Activated CD4-positive, alpha-beta T cell treated with anti-CD3 and anti-CD28 coated beads, Interleukin-2, Interleukin-4, amounts not matched to agents 100 ng/mL and 50 ng/mL, durations not matched to agents 16 hours and 8 hours (primary cell): ENCODE data around the gene COL4A1.

Experiments used
- DNase-seq: peaks from one replicate; pipeline ENCODE4 v3.0.0-alpha.2; 2020; ENCODE audit warnings: low spot score

COL4A1 gene

DNA sequence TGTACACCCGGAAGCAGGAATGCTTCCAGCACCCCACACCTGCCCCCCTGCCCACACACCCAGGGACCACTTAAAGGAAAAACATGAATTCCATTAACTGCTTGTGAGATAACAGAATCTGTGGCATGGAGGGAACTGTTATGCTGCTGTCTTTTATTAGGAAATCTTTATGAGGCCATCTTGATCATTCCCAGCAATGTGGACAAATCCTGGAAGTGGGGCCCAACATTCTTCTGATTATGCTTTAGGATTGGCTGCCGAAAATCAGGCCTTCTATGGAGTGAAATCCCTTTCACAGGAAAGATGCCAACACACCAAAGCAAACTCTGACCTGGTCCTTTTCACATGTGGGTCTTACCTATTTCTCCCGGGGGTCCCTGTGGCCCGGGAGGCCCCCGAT, 114.5 kb downstream of the COL4A1 start:
- no peak for DNase-seq

GRCh38 chr13:110187641-110188161, 119.3 kb downstream of the COL4A1 start:
- DNase-seq: no peak

GRCh38 chr13:110186231-110186855, 120.6 kb downstream of the COL4A1 start:
- DNase-seq: no peak

GRCh38 chr13:110185696-110186095, 121.3 kb downstream of the COL4A1 start:
- no peak for DNase-seq

GRCh38 chr13:110183910-110184309, 123.0 kb downstream of the COL4A1 start:
- DNase-seq: no peak

DNA sequence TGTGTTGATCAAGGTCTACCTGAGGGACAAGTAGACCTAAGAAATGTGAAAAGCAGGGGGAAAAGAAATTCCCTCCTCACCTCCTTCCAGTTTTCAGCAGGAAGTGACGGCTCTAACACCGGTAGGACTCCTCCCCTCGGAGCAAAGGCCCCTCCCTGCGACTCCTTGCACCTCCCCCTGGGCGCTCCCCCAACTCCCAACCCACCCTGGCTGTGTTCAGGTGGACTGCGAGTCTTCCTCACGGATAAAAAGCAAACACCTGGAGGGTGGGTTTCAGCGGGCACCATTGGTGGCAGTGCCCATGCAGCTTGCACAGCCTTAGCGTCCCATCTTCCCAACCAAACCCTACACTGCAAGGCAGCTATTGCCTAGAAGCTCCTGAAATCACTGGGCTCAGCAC, 124.5 kb downstream of the COL4A1 start:
- no peak for DNase-seq

- DNase-seq: no peak
Measured at GRCh38 chr13:110182003-110182402, 125.0 kb downstream of the COL4A1 start.

GRCh38 chr13:110179857-110180147, 127.2 kb downstream of the COL4A1 start:
- no peak for DNase-seq

- no peak for DNase-seq
Measured at GRCh38 chr13:110179116-110179856, 127.7 kb downstream of the COL4A1 start.

DNA sequence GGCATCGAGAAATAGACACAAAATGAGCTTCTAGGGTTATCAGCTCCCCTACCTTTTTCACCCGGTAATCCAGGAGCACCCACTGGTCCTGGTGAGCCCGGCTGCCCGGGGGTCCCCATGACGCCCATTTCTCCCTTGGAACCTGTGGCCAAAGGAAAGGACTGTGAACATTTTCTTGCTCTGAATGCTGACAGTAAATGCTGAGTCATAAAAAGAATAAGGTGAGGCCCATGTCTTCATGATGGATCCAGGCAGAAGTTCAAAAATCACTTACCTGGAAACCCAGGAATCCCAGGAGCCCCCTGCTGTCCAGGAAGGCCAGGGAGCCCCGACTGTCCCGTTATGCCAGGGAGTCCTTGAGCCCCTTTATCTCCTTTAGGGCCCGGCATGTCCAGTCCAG, 129.2 kb downstream of the COL4A1 start:
- no peak for DNase-seq

DNA sequence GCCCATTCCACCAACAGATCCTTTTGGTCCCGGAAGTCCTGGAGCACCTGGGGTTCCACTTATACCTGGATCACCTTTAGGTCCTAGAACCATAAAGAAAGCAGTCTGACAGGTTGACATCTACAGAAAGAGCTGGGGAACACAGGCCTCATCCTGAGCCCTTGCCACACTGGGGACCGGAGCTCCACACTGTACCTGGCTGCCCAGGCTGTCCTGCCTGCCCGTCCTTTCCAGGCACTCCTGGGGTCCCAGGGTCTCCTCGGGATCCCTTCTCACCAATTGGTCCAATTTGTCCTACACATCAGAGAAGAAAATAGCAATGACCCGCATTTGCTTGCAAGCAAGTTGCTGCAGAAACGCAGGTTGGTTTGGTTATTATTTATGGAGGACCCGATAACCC, 130.5 kb downstream of the COL4A1 start:
- DNase-seq: no peak

DNA sequence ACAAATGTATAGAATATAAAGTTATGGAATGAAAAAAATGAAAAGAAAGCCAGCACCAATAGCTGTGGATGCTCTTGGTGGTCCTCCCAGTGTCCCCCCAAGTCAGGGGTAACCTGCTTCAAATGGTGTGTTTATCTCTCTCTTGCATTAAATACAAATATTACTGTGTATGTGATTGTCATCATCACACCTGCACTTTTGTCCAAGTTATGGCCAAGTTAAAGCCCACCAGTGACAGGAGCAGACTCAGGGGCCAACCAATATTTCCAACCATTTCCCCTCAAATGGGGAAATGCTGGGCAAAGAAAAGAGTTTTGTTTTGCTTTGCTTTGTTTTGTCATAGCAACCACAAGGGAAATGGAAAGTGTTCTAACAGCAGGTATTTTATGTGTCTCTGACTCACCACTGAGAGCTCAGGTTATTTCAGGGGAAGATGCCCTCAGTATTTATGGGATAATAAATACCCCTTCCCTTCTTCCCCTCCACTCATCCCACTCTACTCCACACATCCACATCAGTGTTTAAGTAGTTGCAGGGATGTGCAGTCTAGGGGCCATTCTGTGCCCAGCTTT, 133.6 kb downstream of the COL4A1 start:
- no peak for DNase-seq

GRCh38 chr13:110170882-110171281, 136.1 kb downstream of the COL4A1 start:
- DNase-seq: no peak

- DNase-seq: no peak
Measured at GRCh38 chr13:110170020-110170790, 136.8 kb downstream of the COL4A1 start.

DNA sequence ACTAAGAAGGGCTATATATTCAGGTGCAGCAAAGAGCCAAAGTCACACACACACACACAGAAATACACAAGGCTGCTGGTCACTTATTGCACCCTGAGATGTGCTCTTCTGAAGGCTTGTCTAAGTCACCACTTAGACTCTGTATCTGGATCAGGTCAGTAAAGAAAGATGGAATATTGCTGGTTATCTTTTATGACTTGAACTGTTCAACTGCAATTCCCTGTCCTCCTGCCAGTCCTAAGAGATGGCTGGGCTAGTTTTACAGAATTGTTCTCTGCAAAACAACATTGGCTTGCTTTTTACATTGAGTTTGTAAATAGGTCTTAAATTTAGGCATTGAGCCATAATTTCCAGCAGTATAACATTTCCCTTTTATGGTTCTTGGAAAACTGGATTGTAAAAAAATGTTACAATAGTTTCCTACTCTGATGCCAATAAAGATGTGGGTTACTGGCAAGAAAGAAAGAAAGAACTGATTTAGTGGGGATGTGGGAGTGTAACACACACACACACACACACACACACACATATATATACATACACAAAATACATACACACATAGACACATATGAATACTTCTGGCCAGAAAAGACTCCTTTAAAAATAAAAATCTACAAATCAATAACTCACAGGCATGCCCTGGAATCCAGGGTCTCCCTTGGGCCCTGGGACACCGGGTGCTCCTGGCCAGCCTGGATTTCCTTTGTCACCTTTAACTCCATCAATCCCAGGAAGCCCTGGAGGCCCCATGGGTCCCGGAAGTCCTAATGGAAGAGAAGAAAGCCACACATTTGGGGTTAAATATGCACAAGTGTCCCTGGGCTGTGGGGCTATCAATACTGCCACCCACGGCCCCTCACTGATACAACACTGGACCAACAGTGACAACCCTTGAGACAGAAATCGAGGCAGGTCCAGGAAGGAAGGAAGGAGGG, 137.7 kb downstream of the COL4A1 start:
- no peak for DNase-seq

DNA sequence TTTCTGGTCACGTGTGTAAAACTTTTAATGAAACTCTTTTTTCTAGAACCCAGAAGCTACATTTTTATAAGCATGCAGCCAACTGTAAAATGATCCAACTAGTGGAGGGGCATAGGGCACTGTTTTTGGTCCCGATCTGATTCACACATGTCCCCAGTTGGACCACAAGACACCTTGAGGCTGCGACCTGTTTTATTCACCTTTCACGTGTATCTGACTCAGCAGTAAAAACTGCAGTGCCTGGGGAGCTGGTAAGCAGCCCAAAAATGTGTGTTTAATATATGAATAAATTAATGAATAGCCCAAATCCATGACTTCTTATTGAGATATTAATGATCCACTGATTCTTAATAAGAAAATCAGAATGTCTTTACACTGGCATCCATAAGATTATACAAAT, 140.4 kb downstream of the COL4A1 start:
- DNase-seq: no peak

GRCh38 chr13:110164706-110165105, 142.3 kb downstream of the COL4A1 start:
- DNase-seq: no peak

GRCh38 chr13:110162866-110163658, 143.9 kb downstream of the COL4A1 start:
- no peak for DNase-seq

GRCh38 chr13:110162053-110162452, 144.9 kb downstream of the COL4A1 start:
- DNase-seq: no peak

- no peak for DNase-seq
Measured at GRCh38 chr13:110161112-110161882, 145.7 kb downstream of the COL4A1 start.
